Stomach (tissue), 9 donors: ENCODE results near the gene DLEC1. TPM values are rescaled to one million over a fixed set of nuclear protein-coding genes. Genes with fewer than 3 reads are reported as not detected.

ENCODE experiments used
- DNase-seq, 2 donors: peaks; one replicate each; pipeline versions ENCODE4 v3.0.0 to v3.0.0-alpha.2; 2013 to 2019
- H3K27ac ChIP-seq, 5 donors: fragments of 200-600 bp in 4 of 5; sonication (generic) in 4 of 5; one replicate each; pipeline ENCODE4 v1.5.1; 2013 to 2019; ENCODE audit warnings: mild to moderate bottlenecking in 1 of 5, moderate library complexity in 1 of 5
- H3K27me3 ChIP-seq, 3 donors: fragments of 200-600 bp; sonication (generic); one replicate each; pipeline ENCODE4 v1.5.1; 2017 to 2019; ENCODE audit warnings: mixed run types in 1 of 3
- H3K36me3 ChIP-seq, 4 donors: fragments of 200-600 bp; sonication (generic); 1 replicate in 3 of 4; 2 replicates in 1 of 4; pipeline ENCODE4 v1.5.1; 2016 to 2019
- H3K4me1 ChIP-seq, 4 donors: fragments of 200-600 bp; sonication (generic); one replicate each; pipeline ENCODE4 v1.5.1; 2016 to 2019
- H3K4me3 ChIP-seq, 4 donors: fragments of 200-600 bp; sonication (generic) in 3 of 4; one replicate each; pipeline ENCODE4 v1.5.1; 2016 to 2019; ENCODE audit warnings: mild to moderate bottlenecking in 1 of 4
- H3K9me3 ChIP-seq, 4 donors: fragments of 200-600 bp; sonication (generic); one replicate each; pipeline ENCODE4 v1.5.1; 2016 to 2019
- CTCF ChIP-seq, 7 experiments: fragments of 450-650 bp in 4 of 7; fragments of 200-600 bp in 3 of 7; sonication (generic) in 3 of 7; IDR thresholded peaks; one replicate each; pipeline ENCODE4 v1.5.1; 2016 to 2019; ENCODE audit warnings: antibody characterized with exemption in 7 of 7, control low read depth in 2 of 7, mild to moderate bottlenecking in 1 of 7
- EP300 ChIP-seq: sonication (generic); formaldehyde crosslinking; IDR thresholded peaks from one replicate; pipeline ENCODE4 v1.6.1; 2017; ENCODE audit warnings: antibody characterized with exemption
- POLR2A ChIP-seq, 4 donors: fragments of 450-650 bp; IDR thresholded peaks; one replicate each; pipeline ENCODE4 v1.6.1; 2016; ENCODE audit warnings: antibody characterized with exemption in 4 of 4, control low read depth in 2 of 4, mild to moderate bottlenecking in 1 of 4, moderate library complexity in 1 of 4
- POLR2AphosphoS5 ChIP-seq, 3 donors: sonication (generic); formaldehyde crosslinking; IDR thresholded peaks; one replicate each; pipeline ENCODE4 v1.6.1; 2016; ENCODE audit warnings: antibody characterized with exemption in 3 of 3
- WGBS, 5 donors: extraction: QIAGEN DNeasy Blood & Tissue Kit in 3 of 5; methylation state at CpG; one replicate each; pipeline versions ENCODE4 v1.1.5 to v1.1.7; 2013 to 2018; 5-methylcytosine and 5-hydroxymethylcytosine counted together
- intact Hi-C: fragments of 100-400 bp; cut with DNase I; formaldehyde crosslinking; loops from one replicate; pipeline ENCODE4 v1.15.1; 2023; ENCODE audit warnings: low total_unique reads
- polyA plus RNA-seq, 3 donors: library from polyadenylated mRNA; stranded (reverse); fragments of 200-250 nt; gene quantifications; one replicate each; pipeline ENCODE4 v1.2.3, GENCODE V29; 2013
- total RNA-seq, 5 donors: library from RNA; depleted of rRNA; stranded (reverse); fragments of >200 nt; gene quantifications; one replicate each; pipeline versions ENCODE4 v1.1.0 to v1.2.3, GENCODE V29; 2014 to 2016
- donor health status: healthy with polysubstance abuse.
- donor health status: Bipolar disorder and iron deficiency.
- donor health status: healthy.

Gene DLEC1
- total and polyA plus RNA-seq, 8 donors, result 0.12 to 1.5 (median 0.31) TPM; not detected in 3

GRCh38 chr3:38098376-38098723 is 59.3 kb downstream of the DLEC1 start:
- peaks cover 0 to 30% (median 0%) of the 10 kb centered on the region in 3 donors for H3K27me3 ChIP-seq
- intact Hi-C loops, result no loop called here

GRCh38 chr3:38099518-38099917 is 60.5 kb downstream of the DLEC1 start:
- H3K4me3 ChIP-seq, result no peak overlapping the region
- intact Hi-C loops, result no loop called here
- no peaks in the 10 kb centered on the region for H3K36me3 ChIP-seq
- no peaks in the 10 kb centered on the region for H3K4me1 ChIP-seq
- WGBS, 5 donors, result 19 to 40% (median 35%) methylated on average over 3 to 5 of the region's 5 CpGs
- H3K9me3 ChIP-seq, result no peaks in the 10 kb centered on the region
- no peak for DNase-seq
- H3K27me3 ChIP-seq, result peaks cover 0 to 30% (median 0%) of the 10 kb centered on the region in 3 donors
- no peak overlapping the region for H3K27ac ChIP-seq
- TF ChIP-seq EP300 (no peak), POLR2AphosphoS5 (IDR thresholded peaks at IDR 0.05) (no peak)

More at GRCh38 chr3:38098376-38098723, 59.3 kb downstream of the DLEC1 start:
- Histone ChIP-seq H3K9me3 (no peaks in the 10 kb centered on the region), H3K36me3 (no peaks in the 10 kb centered on the region), H3K4me3 (no peak overlapping the region), H3K27ac (no peak overlapping the region), H3K4me1 (no peaks in the 10 kb centered on the region)
- WGBS, 5 donors, result 88 to 92% (median 89%) methylated on average over 9 of the region's 9 CpGs
- no peak for DNase-seq
- TF ChIP-seq CTCF (IDR thresholded peaks at IDR 0.05) (no peak), EP300 (no peak), POLR2A (IDR thresholded peaks at IDR 0.05) (no peak), POLR2AphosphoS5 (IDR thresholded peaks at IDR 0.05) (no peak)

GRCh38 chr3:38100498-38100897 is 61.5 kb downstream of the DLEC1 start:
- H3K9me3 ChIP-seq, result peaks cover 0 to 6% (median 2%) of the 10 kb centered on the region in 4 donors
- WGBS, 5 donors, result 81 to 90% (median 86%) methylated on average over 3 of the region's 3 CpGs
- H3K4me1 ChIP-seq, result no peaks in the 10 kb centered on the region
- H3K27ac ChIP-seq, result no peak overlapping the region
- no peak overlapping the region for H3K4me3 ChIP-seq
- TF ChIP-seq POLR2A (IDR thresholded peaks at IDR 0.05) (no peak), EP300 (no peak), CTCF (IDR thresholded peaks at IDR 0.05) (no peak)
- peaks cover 0 to 30% (median 0%) of the 10 kb centered on the region in 3 donors for H3K27me3 ChIP-seq
- no peak for DNase-seq
- H3K36me3 ChIP-seq, result no peaks in the 10 kb centered on the region
- intact Hi-C loops, result no loop called here

- intact Hi-C loops, result no loop called here
- no peak for DNase-seq
- WGBS, 5 donors, result 86 to 90% (median 89%) methylated on average over 6 of the region's 6 CpGs
- Histone ChIP-seq H3K4me3 (no peak overlapping the region), H3K27me3 (peaks cover 0 to 26% (median 0%) of the 10 kb centered on the region in 3 donors), H3K4me1 (no peaks in the 10 kb centered on the region), H3K36me3 (no peaks in the 10 kb centered on the region), H3K9me3 (peaks cover 0 to 10% (median 3%) of the 10 kb centered on the region in 4 donors), H3K27ac (no peak overlapping the region)
- TF ChIP-seq POLR2AphosphoS5 (IDR thresholded peaks at IDR 0.05) (no peak), POLR2A (IDR thresholded peaks at IDR 0.05) (no peak), CTCF (IDR thresholded peaks at IDR 0.05) (no peak), EP300 (no peak)
These were observed 62.9 kb downstream of the DLEC1 start for GRCh38 chr3:38101811-38102443.

- Histone ChIP-seq H3K27me3 (peaks cover 0 to 26% (median 0%) of the 10 kb centered on the region in 3 donors), H3K4me1 (no peaks in the 10 kb centered on the region), H3K27ac (no peak overlapping the region), H3K4me3 (no peak overlapping the region), H3K9me3 (peaks cover 0 to 10% (median 3%) of the 10 kb centered on the region in 4 donors), H3K36me3 (no peaks in the 10 kb centered on the region)
- no peak for TF ChIP-seq POLR2AphosphoS5 (IDR thresholded peaks at IDR 0.05)
- no peak for TF ChIP-seq EP300
- TF ChIP-seq POLR2A (IDR thresholded peaks at IDR 0.05), result no peak
- no peak for TF ChIP-seq CTCF (IDR thresholded peaks at IDR 0.05)
- WGBS, 5 donors, result 52 to 67% (median 54%) methylated on average over 1 of the region's 1 CpG
- intact Hi-C loops, result no loop called here
- no peak for DNase-seq
These were observed 63.4 kb downstream of the DLEC1 start for GRCh38 chr3:38102444-38102814.
